HK-2 (cell line): Measurements from ENCODE around the gene IL21R.

Experiments
- DNase-seq: peaks from one replicate; pipeline ENCODE4 v3.0.0-alpha.2; 2018; ENCODE audit not compliant: unreplicated experiment

The IL21R gene

DNA sequence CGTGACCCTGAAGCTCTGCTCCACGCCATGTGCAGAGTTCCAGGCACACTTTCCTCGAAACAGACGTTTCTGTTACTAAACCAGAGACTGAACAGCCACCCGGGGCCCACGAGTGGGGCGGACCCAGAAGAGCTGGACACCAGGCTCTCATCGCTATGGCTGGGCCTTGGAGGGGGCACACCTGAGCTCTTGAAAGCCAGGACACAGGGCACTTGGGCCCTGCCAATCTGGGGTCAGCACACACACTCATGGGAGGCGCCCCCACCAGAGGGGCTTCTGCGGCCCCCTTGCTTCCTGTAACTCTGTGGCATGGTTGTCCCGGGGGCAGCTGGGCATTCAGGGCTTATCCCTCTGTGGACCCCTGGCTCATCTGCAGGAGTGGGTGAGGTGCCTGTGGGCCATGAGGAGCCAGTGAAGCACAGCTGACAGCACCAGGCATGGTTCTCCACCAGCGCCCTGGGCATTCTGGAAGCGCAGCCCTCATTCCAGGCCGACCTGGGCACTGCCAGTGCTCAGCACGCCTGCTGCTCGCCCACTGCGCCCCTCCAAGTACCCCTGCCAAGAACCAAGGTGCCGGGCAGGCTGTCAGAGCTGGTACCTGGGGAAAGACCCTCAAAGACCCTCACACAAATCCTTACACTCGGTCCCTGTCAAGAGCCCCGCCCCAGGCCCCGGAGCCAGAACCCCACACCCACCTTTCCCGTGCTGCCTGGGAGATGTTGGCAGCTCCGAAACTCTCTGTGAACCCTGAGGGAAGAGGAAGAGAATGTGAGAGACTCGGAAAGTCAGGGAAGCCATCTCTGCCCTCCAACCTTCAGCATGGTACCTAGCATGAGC lies 61.1 kb downstream of the IL21R start:
- no peak for DNase-seq

GRCh38 chr16:27463741-27464591 lies 62.0 kb downstream of the IL21R start:
- DNase-seq = no peak

DNA sequence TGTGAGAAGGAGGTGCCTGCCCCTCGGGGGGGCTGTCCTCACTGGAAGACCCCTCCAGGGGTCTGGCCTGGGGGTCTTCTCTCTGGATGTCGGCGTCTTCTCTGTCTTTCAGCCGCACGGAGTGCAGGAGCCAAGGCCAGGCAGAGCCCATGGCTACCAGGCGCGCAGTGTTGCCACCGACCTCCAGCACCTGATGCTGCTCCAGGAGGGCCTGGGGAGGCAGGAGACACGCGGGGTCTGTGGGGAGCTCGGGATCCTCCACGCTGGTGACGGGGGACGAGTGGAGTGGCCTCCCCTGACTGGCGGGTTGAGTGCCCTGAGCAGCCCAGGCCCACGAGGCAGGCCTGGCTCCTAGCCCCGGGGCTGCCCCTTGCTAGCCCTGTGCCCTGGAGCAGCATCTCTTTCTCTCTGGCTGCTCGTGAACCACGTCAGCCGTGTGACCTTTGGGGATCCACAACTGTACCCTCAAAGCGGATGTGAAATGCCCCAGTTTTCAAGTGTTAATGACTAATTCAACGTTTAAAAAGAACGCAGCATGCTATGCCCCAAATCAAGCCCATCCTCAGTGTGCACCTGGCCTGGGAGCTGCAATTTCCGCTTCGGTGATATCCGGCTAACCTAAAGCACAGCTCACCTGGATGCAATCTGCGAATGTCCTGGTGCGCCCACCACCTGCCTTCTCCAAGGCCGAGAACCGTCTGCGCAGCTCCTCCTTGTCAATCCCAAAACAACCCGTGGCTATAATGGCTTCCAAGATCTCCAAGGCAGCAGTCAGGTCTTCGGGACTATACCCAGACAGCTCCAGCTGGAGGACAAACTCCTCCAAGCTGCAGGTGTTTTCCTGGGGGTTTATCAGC lies 62.9 kb downstream of the IL21R start:
- DNase-seq = no peak

GRCh38 chr16:27465483-27465879 lies 63.5 kb downstream of the IL21R start:
- no peak for DNase-seq

DNA sequence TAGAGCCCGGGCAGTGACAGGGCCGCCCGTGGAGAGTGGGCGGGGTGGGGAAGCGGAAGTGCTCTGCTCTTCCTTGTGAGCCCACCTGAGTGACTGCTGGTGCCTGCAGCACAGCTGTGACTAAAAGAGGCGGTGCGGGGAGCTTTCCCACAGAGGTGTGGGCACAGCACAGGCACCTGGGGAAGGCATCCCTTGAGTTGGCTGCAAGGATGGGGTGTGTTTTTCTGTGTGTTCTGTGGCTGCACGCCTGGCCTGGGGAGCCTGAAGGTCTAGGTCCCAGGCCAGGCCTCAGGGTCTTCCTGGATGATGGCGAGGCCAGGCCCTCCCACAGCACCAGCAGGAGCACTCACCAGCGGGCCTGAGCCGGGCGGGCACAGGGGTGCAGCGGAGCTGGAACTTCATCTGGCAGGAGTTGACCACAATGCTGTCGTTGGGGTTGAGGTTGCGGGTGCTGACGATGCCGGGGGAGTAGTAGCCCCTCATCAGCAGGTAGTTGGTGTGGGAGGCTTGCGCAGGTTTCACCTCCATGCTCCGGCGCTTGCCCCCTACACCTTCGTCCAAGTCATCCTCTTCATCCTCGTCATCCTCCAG lies 67.1 kb downstream of the IL21R start:
- no peak for DNase-seq

DNA sequence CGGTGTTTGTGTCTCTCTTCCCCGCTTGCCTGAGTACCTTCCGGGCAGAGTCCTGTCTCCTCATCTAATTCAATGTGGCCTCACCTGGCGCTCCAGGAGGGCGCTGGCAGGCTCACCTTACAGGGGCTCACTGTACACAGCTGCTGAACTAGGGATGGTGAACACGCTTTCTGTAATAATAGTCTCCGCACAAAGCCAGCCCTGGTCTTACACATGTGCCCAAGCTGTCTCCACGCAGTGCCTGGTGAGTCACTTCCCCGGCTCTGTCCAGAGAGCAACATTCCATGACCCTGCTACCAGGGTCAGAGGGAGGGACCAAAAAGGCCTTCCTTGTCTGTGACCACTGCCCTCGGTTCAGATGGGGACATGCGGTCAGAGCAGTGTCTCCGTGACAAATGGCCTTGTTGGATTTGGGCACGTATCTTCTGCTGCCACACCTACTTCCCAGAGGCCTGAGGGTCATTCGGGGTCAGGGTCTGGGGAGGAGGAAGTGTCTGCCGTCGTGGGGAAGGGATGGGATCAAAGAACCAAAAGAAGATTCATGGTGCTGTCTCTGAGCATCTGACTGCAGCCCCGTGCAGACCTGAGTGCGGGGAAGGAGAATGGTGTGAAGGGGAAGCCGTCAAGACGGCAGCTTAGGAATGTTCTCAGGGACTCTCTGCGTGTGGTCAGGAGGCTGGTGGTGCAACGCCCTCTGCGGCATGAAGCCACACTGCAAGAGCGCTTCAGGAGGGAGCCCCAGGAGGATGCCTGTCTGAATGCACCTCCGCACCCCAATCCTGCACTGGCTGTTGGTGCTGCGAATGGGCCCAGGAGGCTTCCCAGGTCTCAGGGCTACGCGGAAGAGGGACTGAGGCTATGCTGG lies 68.8 kb downstream of the IL21R start:
- no peak for DNase-seq

DNA sequence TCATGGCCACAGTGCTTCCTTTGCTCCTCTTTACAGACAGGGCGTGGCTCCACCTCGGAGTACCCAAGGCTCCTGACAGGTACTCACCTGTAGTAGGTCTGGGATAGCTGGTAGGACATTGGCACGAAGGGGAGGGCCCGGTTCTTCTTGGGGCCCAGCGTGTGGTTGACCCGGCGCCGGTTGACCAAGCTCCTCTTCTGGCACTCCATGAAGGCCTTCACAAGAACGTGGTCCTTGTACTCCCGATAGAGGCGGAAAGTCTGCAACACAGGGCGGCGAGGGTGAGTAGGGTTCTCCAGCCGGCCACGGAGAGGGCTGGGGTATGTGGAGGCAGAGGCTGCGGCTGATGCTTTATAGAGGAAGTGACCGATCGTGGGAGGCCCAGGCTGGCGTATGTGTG lies 69.7 kb downstream of the IL21R start:
- no peak for DNase-seq

DNA sequence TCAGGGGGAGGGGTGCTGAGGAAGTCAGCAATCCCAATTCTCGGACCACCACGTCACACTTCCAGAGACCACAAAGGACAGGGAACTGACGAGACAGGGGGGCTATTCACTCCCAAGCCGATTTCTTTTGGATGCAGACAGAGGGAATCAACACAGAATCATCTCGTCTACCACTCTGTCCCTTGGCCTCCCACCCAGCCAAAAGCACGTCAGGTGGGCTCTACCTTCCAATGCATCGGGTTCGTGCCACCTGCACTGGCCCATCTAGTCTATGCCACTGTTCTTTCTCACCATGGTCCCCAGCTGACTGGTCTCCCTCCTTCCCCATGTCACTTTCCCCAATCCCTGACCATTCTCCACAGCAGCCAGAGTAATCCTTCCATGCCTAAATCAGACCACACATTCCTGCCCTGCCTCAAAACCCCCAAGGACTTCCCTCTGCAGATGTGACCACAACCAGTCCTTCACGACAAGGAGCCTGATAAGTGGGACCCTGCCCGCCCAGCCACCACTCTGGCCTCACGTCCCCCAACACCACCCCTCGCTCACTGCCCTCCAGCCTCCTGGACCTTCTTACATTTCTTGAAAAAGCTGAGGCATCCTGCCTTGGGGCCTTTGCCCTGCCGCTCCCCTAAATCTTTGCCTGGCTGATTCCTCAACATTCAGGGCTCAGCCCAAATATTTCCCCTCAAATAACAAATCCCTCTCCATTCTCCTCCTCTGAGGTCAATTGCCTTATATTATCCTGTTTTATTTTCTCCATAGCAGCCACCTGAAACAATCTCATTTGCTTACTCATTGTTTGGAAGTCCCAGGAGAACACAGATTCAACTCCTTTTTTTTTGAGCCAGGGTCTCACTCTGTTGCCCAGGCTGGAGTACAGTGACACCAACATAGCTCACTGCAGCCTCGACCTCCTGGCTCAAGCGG lies 70.4 kb downstream of the IL21R start:
- no peak for DNase-seq

DNA sequence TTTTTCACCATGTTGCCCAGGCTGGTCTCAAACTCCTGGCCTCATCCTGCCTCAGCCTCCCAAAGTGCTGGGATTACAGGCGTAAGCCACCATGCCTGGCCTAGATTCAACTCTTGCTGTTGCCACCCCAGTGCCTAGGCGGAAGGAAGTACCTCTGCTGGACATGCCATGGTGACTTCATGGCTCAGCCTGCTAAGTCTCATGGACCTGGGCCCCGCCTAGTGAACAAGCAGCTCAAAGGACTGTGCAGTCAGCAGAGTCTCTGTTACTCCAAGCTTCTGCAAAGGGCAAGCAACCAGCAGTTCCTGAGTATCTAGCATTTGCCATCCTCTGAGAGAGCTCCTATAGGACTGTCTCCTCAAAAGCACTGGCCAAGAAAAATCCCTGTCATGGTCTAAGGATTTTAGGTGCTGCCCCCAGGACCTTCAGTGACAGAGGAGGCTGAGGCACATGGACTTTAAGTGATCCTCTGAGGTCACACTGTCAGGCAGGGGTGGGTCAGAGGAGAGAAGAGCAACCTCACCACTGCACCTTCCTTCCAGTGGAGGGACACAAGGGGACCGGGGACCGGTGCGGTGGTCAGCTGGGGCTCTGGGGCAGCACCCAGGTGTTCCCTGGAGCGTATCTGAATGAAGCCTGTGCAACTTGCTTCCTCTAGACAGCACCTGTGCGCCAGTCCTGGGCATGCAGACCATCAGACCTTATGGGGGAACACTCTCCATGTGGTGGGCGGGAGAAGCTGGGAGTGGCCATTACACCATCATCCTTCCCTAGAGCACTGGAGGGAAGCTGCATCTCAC lies 71.3 kb downstream of the IL21R start:
- no peak for DNase-seq

DNA sequence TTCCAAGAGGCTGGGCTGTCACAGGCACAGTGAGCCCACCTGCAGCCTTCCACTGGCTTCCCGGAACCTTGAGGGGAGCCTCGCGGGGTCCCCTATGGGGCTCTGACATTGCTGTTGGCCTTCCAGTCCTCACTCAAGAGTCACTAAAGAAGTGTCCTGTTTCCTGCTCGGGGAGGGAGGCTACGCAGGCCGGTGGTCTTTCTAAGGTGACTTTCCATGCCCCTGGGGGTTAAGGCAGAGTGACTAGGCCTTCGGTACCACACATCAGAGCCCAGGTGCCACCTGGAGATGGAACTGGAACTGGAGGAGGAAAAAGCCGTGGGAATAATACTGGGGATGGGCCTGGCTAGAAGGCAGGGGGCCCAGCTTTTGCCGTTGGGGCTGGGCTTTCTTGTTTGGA lies 72.1 kb downstream of the IL21R start:
- DNase-seq = no peak

GRCh38 chr16:27474921-27475320 lies 72.9 kb downstream of the IL21R start:
- no peak for DNase-seq

- peak; percentile 72 for DNase-seq
These were observed 73.6 kb downstream of the IL21R start for GRCh38 chr16:27475561-27475960.

DNA sequence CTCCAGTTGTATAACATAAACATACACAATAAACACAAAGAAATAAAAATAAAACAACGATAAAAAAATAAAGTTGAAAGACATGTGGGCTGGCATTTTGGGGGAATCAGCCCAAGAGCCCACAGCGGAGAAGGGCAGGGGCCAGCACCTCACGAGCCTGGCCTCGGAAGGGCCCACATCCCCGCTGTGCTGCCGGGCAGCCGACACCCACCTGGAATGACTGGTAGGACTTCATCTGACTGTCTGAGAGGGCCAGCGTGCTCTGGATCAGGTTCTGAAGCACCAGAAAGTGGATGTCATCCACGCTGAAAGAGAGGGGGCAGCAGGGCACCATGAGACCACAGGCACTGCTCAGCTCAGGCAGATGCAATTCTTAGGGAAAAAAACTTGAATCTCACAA lies 74.3 kb downstream of the IL21R start:
- DNase-seq = no peak

- no peak for DNase-seq
These were observed 78.8 kb downstream of the IL21R start for GRCh38 chr16:27480761-27481160.

GRCh38 chr16:27481282-27481934 lies 79.4 kb downstream of the IL21R start:
- DNase-seq = no peak

- DNase-seq = no peak
These were observed 80.6 kb downstream of the IL21R start for GRCh38 chr16:27482397-27483087.

DNA sequence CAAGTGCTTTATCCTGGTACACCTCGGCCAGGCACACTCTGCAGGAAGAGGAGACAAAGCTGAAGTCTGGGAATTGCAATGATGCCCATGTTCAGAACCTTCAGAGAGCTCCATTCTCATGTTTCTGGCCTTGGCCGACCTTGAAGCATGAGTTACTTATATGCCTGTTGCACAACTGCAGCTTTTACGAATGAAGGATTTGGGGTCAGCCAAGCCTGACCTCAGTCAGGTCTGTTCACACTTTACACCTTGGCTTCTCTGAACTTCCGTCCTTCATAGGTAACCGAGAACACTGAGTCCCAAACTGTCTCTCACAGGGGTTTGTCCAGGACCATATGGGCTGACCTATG lies 81.1 kb downstream of the IL21R start:
- no peak for DNase-seq

DNA sequence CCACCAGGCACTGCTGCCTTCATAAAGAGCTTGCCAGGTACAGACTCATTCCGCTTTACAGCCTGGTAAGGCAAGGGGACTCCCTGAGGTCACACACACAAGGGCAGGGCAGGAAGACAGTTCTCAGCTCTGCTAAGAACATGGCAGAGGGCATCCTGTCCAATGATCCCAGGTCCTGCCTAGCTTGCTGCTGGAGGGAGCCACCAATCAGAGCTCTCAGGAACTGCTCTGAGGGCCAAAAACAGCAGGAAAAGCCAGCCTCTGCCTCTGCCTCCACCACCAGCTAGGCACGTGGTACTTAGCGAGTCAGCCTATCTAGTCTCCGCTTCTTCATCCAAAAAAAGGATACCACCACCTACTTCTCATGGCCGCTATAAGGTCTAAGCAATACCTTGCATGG lies 81.7 kb downstream of the IL21R start:
- DNase-seq = no peak
